ENCODE data around the gene ZBTB8B.

- TF ChIP-seq CTCF (tag by site-specific recombination; IDR thresholded peaks at IDR 0.05) (no peak), ZNF239 (tag by site-specific recombination; IDR thresholded peaks at IDR 0.05) (no peak), HOXA7 (CRISPR knock-in tag; IDR thresholded peaks at IDR 0.05; ENCODE audit: borderline replicate concordance) (no peak), ZNF18 (tag by site-specific recombination; IDR thresholded peaks at IDR 0.05) (no peak), YY1 (tag by site-specific recombination; IDR thresholded peaks at IDR 0.05) (no peak), HOXD13 (CRISPR knock-in tag; IDR thresholded peaks at IDR 0.05; ENCODE audit: borderline replicate concordance) (no peak), ZNF423 (tag by site-specific recombination; IDR thresholded peaks at IDR 0.05) (no peak), ZBTB49 (tag by site-specific recombination; IDR thresholded peaks at IDR 0.05; ENCODE audit: low read depth) (no peak), REST (tag by site-specific recombination; IDR thresholded peaks at IDR 0.05) (no peak)
Measured at GRCh38 chr1:32470431-32470830, 5.6 kb downstream of the ZBTB8B start.

Measured in HEK293 (cell line).